ENCODE measurements around the gene KRTAP10-11. TPM values are rescaled to one million over a fixed set of nuclear protein-coding genes. Genes with fewer than 3 reads are reported as not detected.
"Not testable (repeated sequence)": the region's sequence is repeated elsewhere in the genome, so short reads cannot be mapped to it uniquely, and the experiment has no call there.

Gene KRTAP10-11
- total RNA-seq, 1 donor from 2014 or later, result not detected

DNA sequence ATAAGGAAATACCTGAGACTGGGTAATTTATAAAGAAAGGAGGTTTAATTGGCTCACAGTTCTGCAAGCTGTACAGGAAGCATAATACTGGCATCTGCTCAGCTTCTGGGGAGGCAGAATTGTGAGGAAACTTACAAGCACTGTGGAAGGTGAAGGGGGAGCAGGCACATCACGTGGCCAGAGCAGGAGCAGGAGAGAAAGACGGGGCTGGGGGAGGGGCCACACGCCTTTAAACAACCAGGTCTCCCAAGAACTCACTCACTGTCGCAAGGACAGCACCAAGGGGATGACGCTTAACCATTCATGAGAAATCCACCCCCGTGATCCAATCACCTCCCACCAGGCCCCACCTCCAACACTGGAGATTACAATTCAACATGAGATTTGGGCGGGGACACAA is 15.4 kb downstream of the KRTAP10-11 start:
- not testable (repeated sequence) for DNase-seq (ENCODE audit: low read depth)

- no peak for DNase-seq (ENCODE audit: low read depth)
Measured at GRCh38 chr21:44664691-44665090, 18.5 kb downstream of the KRTAP10-11 start.

GRCh38 chr21:44666401-44667320 is 20.4 kb downstream of the KRTAP10-11 start, which contains the start of gene KRTAP12-2:
TSS of gene KRTAP12-2 (minus strand) at chr21:44666927. CDS start at chr21:44666886, 41 bp downstream.
- DNase-seq (ENCODE audit: low read depth), result peak; percentile 72

DNA sequence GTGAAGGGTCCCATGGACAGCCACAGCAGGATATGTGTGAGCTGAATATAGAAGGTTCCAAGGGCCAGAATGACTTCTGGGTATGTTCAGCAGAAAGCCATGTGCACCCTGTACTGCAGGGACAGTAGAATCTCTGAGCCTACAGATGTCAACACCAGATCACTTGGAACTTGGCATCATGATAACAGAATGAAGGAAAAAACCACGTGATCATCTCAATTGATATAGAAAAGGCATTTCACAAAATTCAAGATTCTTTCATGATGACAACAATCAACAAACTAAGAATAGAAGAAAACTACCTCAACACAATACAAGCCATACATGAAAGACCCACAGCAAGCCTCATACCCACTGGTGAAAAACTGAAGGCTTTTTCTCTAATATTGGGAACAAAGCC is 21.4 kb downstream of the KRTAP10-11 start:
- no peak for DNase-seq (ENCODE audit: low read depth)

- DNase-seq (ENCODE audit: low read depth), result no peak
Measured at GRCh38 chr21:44670642-44671432, 24.6 kb downstream of the KRTAP10-11 start.

- no peak for DNase-seq (ENCODE audit: low read depth)
Measured at GRCh38 chr21:44671911-44672310, 25.7 kb downstream of the KRTAP10-11 start.

DNA sequence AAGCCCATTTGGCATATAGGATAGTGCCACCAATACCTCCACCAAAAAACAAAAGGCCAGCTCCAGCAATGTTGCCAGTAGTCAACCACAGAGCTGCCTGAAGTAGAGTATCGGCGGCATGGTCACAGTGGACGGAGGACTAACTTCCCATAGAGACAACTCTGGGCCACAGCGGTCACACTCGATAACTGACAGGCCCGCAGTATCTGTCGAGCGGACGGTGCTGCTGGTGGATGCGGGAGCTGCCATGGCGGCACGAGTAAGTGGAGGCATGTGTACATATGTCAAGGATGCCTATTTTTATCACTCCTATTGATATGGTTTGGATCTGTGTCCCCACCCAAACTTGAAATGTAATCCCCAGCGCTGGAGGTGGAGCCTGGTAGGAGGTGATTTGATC is 31.7 kb downstream of the KRTAP10-11 start:
- no peak for DNase-seq (ENCODE audit: low read depth)

- DNase-seq (ENCODE audit: low read depth), result peak; percentile 24
Measured at GRCh38 chr21:44681152-44681551, 34.9 kb downstream of the KRTAP10-11 start.

GRCh38 chr21:44681861-44682579 is 35.8 kb downstream of the KRTAP10-11 start, which contains the start of gene KRTAP12-1:
TSS of gene KRTAP12-1 (minus strand) at chr21:44682163. CDS start at chr21:44682123, 40 bp downstream.
- DNase-seq (ENCODE audit: low read depth), result peak; percentile 33

GRCh38 chr21:44682580-44683151 is 36.5 kb downstream of the KRTAP10-11 start:
- DNase-seq (ENCODE audit: low read depth), result no peak

DNA sequence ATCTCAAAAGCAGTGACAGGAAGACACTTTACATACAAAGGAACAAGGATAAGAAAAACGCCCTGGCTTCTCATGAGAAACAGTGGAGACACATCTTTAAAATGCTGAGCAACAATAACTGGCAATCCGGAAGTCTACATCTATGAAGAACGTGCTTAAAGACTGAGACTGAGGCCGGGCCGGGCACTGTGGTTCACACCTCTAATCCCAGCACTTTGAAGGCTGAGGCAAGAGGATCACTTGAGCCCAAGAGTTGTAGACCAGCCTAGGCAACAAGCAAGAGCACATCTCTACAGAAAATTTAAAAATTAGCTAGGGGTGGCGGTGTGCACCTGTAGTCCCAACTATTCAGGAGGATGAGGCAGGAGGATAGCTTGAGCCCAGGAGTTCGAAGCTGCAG is 37.9 kb downstream of the KRTAP10-11 start:
- no peak for DNase-seq (ENCODE audit: low read depth)

- no peak for DNase-seq (ENCODE audit: low read depth)
Measured at GRCh38 chr21:44684483-44684882, 38.3 kb downstream of the KRTAP10-11 start.

DNA sequence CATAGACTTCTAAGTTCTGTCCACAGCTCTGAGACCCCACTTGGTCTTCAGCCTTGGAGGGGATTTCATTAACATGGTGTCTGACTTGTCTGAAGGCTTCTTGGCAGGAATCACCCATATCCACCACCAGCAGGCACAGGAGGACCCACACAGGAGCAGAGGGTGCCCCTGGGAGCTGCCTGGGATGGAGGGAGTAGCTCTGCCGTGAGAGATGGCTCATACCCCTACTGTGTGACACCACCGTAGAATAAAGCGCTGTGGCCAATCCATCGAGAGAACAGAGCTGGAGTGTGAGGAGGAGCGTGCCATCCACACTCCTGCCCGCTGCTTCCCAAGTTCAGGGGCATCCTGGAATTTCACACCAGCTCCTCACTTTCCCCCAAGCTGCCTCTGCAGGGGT is 38.8 kb downstream of the KRTAP10-11 start:
- not testable (repeated sequence) for DNase-seq (ENCODE audit: low read depth)

DNA sequence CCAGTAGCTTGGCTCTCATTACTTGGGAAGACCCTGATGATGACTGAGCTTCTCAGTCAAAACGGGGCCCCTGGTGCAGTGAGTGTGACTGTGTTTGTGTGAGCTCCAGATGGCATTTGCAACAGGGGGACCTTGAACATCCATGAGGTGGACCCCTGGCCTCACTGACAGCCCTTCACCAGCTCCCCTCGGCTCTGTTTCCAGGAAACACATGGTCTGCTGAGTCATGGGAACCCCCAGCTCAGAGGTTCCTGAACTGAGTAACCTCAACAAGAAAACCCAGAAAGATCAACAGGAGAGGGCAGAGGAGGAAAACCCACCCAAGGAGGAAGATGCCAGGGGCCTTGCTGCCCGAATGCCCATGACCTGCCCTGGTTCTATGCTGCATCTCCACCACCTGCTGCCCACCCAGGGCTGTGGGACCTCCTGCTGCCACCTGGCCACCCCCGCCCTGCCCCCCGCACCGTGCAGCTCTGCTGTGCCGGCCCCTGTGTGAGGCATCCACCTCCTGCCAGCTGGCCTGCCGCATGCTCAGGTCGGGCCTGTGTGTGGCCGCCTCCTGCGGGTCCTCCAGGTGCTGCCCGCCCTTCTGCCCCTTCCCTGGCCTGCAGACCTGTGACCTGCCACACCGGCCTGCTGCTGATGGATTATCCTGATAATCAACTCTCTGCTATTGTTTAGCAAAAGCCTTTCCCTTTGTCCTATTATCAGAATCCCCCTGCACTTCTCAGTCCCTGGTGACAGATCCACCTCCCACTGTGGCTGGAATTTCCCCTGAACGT is 40.0 kb downstream of the KRTAP10-11 start:
- no peak for DNase-seq (ENCODE audit: low read depth)

DNA sequence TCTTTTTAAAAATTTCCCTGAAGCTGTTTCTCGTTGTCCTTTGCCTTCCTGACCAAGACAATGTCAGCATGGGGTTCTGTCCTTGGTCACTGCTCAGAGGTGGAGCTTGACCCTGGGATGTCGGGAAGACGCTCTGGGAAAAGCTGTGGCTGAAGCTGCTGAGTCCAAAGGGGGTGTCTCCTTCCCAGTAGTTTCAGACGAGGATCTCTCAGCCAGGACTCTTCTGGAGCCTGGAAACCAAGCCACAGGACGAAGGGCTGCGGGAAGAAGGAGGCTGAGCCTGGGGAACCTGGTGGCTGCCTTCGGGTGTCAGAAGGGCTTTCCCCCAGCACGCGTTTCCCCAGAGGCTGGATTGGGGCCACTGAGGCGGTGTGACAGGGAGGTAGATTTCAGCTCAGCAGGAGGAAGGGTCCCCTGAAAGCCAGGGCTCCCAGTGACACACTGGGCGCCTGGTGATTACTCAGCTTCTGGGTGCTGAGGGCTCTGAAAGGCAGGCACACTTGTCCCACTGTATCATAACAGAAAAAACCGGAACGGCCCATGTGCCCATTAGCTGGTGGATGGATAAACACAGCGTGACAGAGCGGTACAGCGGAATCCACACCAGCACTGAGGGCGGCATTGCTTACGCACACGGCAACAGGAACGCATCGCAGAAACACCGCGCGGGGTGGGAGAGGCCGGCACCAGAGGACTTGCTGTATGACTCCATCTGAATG is 40.8 kb downstream of the KRTAP10-11 start:
- no peak for DNase-seq (ENCODE audit: low read depth)

- DNase-seq (ENCODE audit: low read depth), result peak; percentile 48
Measured at GRCh38 chr21:44687671-44688070, 41.5 kb downstream of the KRTAP10-11 start.

DNA sequence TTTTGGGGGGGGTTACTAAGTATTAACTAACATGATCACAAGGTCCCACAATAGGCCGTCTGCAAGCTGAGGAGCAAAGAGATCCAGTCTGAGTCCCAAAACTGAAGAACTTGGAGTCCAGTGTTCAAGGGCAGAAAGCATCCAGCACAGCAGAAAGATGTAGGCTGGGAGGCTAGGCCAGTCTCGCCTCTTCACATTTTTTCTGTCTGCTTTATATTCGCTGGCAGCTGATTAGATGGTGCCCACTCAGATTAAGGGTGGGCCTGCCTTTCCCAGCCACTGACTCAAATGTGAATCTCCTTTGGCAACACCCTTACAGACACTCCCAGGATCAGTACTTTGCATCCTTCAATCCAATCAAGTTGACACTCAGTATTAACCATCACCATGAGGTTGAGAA is 43.5 kb downstream of the KRTAP10-11 start:
- DNase-seq (ENCODE audit: low read depth), result not testable (repeated sequence)

DNA sequence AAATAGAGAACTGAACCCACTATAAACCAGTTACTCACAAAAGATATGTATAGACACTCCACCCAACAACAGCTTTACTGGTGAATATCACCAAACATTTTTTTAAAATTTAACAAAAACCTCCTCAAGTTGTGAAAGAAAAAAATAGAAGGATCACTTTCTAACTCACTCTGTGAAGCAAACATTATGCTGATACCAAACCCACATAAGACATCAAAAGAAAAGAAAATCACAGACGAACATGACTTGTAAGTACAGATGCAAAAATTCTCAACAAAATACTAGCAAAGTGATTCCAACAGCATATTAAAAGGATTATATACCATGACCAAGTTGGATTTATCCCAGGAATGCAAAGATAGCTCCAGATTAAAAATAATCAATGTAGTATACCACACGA is 45.5 kb downstream of the KRTAP10-11 start:
- no peak for DNase-seq (ENCODE audit: low read depth)

DNA sequence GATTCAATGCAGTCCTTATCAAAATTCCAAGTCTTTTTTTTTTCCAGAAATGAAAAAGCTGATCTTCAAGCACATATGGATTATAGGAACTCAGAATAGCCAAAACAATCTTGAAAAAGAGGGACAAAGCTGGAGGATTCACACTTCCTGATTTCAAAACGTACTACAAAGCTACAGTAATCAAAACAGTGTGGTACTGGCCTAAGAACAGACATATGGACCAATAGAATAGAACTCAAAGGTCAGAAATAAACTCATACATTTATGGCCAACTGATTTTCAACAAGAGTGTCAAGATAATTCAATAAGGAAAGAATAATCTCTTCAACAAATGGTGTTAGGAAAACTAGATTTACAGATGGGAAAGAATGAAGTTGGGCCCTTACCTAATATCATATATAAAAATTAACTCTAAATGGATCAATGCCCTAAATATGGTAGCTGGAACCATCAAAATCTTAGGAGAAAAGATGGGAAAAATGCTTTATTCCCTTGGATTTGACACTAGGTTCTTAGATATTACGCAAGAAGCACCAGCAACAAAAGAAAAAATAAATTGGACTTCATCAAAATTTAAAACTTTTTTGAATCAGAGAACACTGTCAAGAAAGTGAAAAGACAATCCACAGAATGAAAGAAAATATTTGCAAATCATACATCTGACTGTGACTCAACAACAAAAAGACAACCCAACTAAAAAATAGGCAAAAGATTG is 46.7 kb downstream of the KRTAP10-11 start:
- DNase-seq (ENCODE audit: low read depth), result no peak
